ENCODE data around the gene RIPK1.

The RIPK1 gene

DNA sequence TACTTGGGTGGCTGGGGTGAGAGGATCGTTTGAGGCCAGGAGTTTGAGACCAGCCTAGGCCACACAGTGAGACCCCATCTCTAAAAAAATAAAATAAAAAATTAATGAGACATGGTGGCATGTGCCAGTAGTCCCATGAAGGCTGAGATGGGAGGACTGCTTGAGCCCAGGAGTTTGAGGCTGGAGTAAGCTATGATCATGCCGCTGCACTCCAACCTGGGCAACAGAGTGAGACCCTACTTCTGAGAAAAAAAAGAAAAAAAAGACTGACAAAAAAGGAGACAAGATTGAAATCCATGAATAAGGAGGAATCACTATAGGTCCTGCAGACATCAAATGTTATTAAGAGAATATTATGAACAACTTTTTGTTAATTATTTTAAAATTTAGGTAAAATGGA lies 26.5 kb downstream of the RIPK1 start:
- no peak for DNase-seq
- TF ChIP-seq, protein P1, sequence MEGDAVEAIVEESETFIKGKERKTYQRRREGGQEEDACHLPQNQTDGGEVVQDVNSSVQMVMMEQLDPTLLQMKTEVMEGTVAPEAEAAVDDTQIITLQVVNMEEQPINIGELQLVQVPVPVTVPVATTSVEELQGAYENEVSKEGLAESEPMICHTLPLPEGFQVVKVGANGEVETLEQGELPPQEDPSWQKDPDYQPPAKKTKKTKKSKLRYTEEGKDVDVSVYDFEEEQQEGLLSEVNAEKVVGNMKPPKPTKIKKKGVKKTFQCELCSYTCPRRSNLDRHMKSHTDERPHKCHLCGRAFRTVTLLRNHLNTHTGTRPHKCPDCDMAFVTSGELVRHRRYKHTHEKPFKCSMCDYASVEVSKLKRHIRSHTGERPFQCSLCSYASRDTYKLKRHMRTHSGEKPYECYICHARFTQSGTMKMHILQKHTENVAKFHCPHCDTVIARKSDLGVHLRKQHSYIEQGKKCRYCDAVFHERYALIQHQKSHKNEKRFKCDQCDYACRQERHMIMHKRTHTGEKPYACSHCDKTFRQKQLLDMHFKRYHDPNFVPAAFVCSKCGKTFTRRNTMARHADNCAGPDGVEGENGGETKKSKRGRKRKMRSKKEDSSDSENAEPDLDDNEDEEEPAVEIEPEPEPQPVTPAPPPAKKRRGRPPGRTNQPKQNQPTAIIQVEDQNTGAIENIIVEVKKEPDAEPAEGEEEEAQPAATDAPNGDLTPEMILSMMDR (IDR thresholded peaks at IDR 0.05; ENCODE audit: low read depth, low read length) = no peak
- H3K9me3 ChIP-seq (ENCODE audit: severe bottlenecking) = peaks cover 3% of the 10 kb centered on the region
- H3K4me3 ChIP-seq (ENCODE audit: low read depth, low read length) = no peak overlapping the region
- H3K36me3 ChIP-seq = peaks cover 45% of the 10 kb centered on the region
- H3K27ac ChIP-seq = no peak overlapping the region
- H3K27me3 ChIP-seq (ENCODE audit: insufficient read depth, low read depth, severe bottlenecking) = no peaks in the 10 kb centered on the region

DNA sequence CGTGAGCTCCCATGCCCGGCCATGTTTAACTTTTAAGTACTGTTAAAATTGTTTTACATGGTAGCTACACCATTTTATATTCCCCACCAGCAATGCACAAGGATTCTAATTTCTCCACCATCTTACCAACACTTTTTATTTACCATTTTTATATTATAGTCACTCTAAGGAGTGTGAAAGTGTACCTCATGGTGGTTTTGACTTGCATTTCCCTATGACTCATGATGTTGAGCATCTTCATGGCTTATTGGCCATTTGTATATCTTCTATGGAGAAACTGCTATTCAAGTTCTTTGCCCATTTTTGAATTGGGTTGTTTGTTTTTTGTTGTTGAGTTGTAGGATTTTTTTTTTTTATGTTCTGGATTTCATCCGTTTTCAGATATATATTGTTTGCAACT lies 34.6 kb downstream of the RIPK1 start:
- Histone ChIP-seq H3K9me3 (ENCODE audit: severe bottlenecking) (no peaks in the 10 kb centered on the region), H3K27ac (no peak overlapping the region), H3K4me3 (ENCODE audit: low read depth, low read length) (no peak overlapping the region), H3K27me3 (ENCODE audit: insufficient read depth, low read depth, severe bottlenecking) (no peaks in the 10 kb centered on the region), H3K36me3 (peaks cover 44% of the 10 kb centered on the region)
- TF ChIP-seq, protein P1 (IDR thresholded peaks at IDR 0.05; ENCODE audit: low read depth, low read length) = no peak
- DNase-seq = no peak

DNA sequence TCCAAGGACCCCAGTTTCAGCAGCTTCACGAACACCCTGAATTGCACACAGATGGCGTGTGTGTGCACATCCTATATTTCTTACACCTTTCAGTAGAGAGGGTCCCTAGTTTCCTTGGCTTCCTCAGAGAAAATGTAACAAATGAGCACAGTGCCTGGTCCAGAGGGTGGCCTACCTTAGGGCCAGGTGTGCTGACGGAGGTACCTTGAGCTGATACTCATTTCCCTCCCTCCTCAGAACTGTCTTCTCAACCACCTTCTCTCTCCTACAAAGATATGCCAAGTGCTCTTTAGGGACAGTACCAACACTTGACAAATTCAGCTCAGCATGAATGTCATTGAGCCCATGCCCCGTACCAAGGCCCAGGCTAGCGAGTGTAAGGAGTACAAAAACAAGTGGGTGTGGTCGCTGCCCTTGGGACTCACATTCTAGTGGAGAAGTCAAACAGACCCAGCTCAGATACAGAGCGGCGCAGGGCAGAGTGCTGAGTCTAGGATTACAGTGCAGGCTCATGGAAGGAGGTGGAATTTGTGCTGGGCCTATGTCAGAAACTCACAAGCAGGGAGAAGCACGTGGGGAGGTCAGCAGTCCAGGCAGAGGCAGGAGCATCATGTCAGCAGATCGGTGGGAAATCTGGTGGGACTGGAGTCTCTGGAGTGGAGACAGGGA lies 40.6 kb downstream of the RIPK1 start:
- peaks cover 69% of the 10 kb centered on the region for H3K36me3 ChIP-seq
- no peaks in the 10 kb centered on the region for H3K9me3 ChIP-seq (ENCODE audit: severe bottlenecking)
- TF ChIP-seq, protein P1 (IDR thresholded peaks at IDR 0.05; ENCODE audit: low read depth, low read length) = no peak

DNA sequence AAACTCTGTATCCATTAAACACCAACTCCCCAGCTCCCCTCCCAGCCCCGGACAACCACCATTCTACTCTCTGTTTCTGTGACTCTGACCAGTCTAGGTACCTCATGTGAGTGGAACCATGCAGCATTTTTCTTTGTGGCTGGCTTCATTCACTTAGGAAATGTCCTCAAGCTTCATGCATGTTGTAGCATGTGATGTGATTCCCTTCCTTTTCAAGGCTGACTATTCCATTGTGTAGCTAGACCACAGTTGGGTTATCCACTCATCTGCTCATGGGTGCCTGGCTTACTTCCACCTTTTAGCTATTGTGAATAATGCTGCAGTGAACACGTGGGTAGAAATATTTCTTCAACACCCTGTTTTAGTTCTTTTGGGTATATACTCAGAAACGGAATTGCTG lies 41.5 kb downstream of the RIPK1 start:
- H3K36me3 ChIP-seq = peaks cover 65% of the 10 kb centered on the region
- H3K4me3 ChIP-seq (ENCODE audit: low read depth, low read length) = no peak overlapping the region
- TF ChIP-seq, protein P1 (IDR thresholded peaks at IDR 0.05; ENCODE audit: low read depth, low read length) = no peak
- H3K9me3 ChIP-seq (ENCODE audit: severe bottlenecking) = no peaks in the 10 kb centered on the region
- no peaks in the 10 kb centered on the region for H3K27me3 ChIP-seq (ENCODE audit: insufficient read depth, low read depth, severe bottlenecking)
- no peak for DNase-seq
- H3K27ac ChIP-seq = no peak overlapping the region

More for the DNA sequence above, 40.6 kb downstream of the RIPK1 start:
- H3K27ac ChIP-seq = no peak overlapping the region
- H3K4me3 ChIP-seq (ENCODE audit: low read depth, low read length) = no peak overlapping the region
- no peaks in the 10 kb centered on the region for H3K27me3 ChIP-seq (ENCODE audit: insufficient read depth, low read depth, severe bottlenecking)
- no peak for DNase-seq

DNA sequence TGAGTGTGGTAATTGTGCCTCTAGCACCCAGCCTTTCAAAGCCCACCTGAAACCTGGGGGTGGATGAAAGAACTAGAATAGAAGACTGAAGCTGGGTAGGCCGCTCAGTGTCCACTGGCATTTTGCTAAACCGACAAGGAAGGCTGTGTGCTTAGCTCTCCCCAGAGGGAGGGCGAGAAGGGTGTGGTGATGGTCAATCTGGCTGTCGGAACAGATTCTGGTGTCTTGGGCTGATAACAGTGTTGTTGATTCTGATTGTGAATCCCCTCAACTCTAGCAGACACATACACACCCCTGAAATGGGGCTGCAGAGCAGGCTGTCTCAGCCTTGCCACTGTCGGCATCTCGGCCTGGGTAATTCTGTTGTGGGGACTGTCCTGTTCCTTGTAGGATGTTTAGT lies 46.1 kb downstream of the RIPK1 start:
- no peak for DNase-seq
- H3K9me3 ChIP-seq (ENCODE audit: severe bottlenecking) = no peaks in the 10 kb centered on the region
- no peak overlapping the region for H3K4me3 ChIP-seq (ENCODE audit: low read depth, low read length)
- H3K27me3 ChIP-seq (ENCODE audit: insufficient read depth, low read depth, severe bottlenecking) = no peaks in the 10 kb centered on the region
- H3K36me3 ChIP-seq = peaks cover 34% of the 10 kb centered on the region
- TF ChIP-seq, protein P1 (IDR thresholded peaks at IDR 0.05; ENCODE audit: low read depth, low read length) = no peak
- H3K27ac ChIP-seq = no peak overlapping the region

DNA sequence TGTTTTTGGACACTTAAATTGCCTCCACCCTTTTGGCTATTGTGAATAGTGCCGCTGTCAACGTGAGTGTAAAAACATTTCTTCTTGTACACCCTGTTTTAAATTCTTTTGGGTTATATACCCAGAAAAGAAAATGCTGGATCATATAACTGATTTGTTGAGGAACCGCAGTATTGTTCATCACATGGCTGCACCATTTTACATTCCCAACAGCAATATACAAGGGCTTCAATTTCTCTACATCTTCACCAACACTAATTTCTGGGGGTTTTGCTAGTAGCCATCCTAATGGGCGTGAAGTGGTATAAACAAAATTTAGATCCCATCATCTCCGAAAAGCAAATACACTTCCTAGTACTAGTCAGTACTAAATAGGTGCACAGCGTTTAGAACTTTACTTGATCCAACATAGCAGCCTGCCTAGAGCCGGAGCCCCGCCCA lies 49.6 kb downstream of the RIPK1 start:
- H3K4me3 ChIP-seq (ENCODE audit: low read depth, low read length) = peak overlapping the region; percentile 82
- peak overlapping the region; percentile 89 for H3K27ac ChIP-seq
- H3K9me3 ChIP-seq (ENCODE audit: severe bottlenecking) = no peaks in the 10 kb centered on the region
- H3K36me3 ChIP-seq = peaks cover 8% of the 10 kb centered on the region
- TF ChIP-seq, protein P1 (IDR thresholded peaks at IDR 0.05; ENCODE audit: low read depth, low read length) = no peak
- DNase-seq = no peak
- H3K27me3 ChIP-seq (ENCODE audit: insufficient read depth, low read depth, severe bottlenecking) = no peaks in the 10 kb centered on the region

Measured in WERI-Rb-1 (cell line).